GM23338 (cell line): ENCODE results near the gene EHD2. TPM values are rescaled to one million over a fixed set of nuclear protein-coding genes. Genes with fewer than 3 reads are reported as not detected.

Source experiments
- ATAC-seq: fragments of 200-7000 bp; cut with Tn5 transposase; 3 replicates; pipeline ENCODE4 v1.9.1; 2020
- DNase-seq: peaks from one replicate; pipeline ENCODE4 v3.0.0-alpha.2; 2015; ENCODE audit warnings: low spot score
- H2AFZ ChIP-seq: fragments of 200-600 bp; sonication (generic); 2 replicates; pipeline ENCODE4 v1.8.0; 2016; ENCODE audit warnings: antibody characterized with exemption, mild to moderate bottlenecking, moderate library complexity
- H3F3A ChIP-seq: fragments of 200-600 bp; sonication (generic); replicated peaks from 2 replicates; pipeline ENCODE4 v1.8.0; 2017; ENCODE audit warnings: antibody characterized with exemption, mixed run types, low read depth
- H3K27ac ChIP-seq: fragments of 200-600 bp; sonication (generic); 2 replicates; pipeline ENCODE4 v1.6.1; 2016; ENCODE audit warnings: low read depth
- H3K27me3 ChIP-seq: fragments of 200-600 bp; sonication (generic); 2 replicates; pipeline ENCODE4 v1.8.0; 2016; ENCODE audit warnings: mild to moderate bottlenecking, mixed run types, moderate library complexity; ENCODE audit not compliant: insufficient read depth
- H3K36me3 ChIP-seq: fragments of 200-600 bp; sonication (generic); 2 replicates; pipeline ENCODE4 v1.8.0; 2016; ENCODE audit warnings: mild to moderate bottlenecking; ENCODE audit not compliant: insufficient read depth
- H3K4me1 ChIP-seq: fragments of 200-600 bp; sonication (generic); 2 replicates; pipeline ENCODE4 v1.8.0; 2016; ENCODE audit warnings: mild to moderate bottlenecking, moderate library complexity; ENCODE audit not compliant: insufficient read depth
- H3K4me2 ChIP-seq: fragments of 200-600 bp; sonication (generic); 2 replicates; pipeline ENCODE4 v1.7.1; 2017; ENCODE audit warnings: mixed run types
- H3K4me3 ChIP-seq: fragments of 200-600 bp; sonication (generic); 2 replicates; pipeline ENCODE4 v1.6.1; 2016; ENCODE audit warnings: mixed run types
- H3K79me2 ChIP-seq: fragments of 200-600 bp; sonication (generic); replicated peaks from 2 replicates; pipeline ENCODE4 v1.8.0; 2017; ENCODE audit warnings: mild to moderate bottlenecking; ENCODE audit not compliant: insufficient read depth
- H3K9me2 ChIP-seq: fragments of 200-600 bp; sonication (generic); 2 replicates; pipeline ENCODE4 v1.8.0; 2017; ENCODE audit not compliant: insufficient read depth
- H4K20me1 ChIP-seq: fragments of 200-600 bp; sonication (generic); replicated peaks from 2 replicates; pipeline ENCODE4 v1.8.0; 2017; ENCODE audit warnings: mild to moderate bottlenecking; ENCODE audit not compliant: insufficient read depth
- H3K27ac Mint-ChIP-seq: 2 replicates; pipeline ENCODE4 v1.8.0; 2020; ENCODE audit warnings: inconsistent platforms, mild to moderate bottlenecking, moderate library complexity, mixed read lengths
- H3K27me3 Mint-ChIP-seq: 3 replicates; pipeline ENCODE4 v1.8.0; 2022; ENCODE audit warnings: low read depth, mild to moderate bottlenecking, moderate library complexity, mixed read lengths, inconsistent platforms; ENCODE audit not compliant: insufficient read depth, poor library complexity
- H3K36me3 Mint-ChIP-seq: 3 replicates; pipeline ENCODE4 v1.8.0; 2021; ENCODE audit warnings: low read depth, mild to moderate bottlenecking, inconsistent platforms, moderate library complexity, mixed read lengths
- H3K4me1 Mint-ChIP-seq: 3 replicates; pipeline ENCODE4 v1.8.0; 2020; ENCODE audit warnings: mild to moderate bottlenecking, inconsistent platforms, mixed read lengths
- H3K4me3 Mint-ChIP-seq: 3 replicates; pipeline ENCODE4 v1.8.0; 2021; ENCODE audit warnings: moderate library complexity, mild to moderate bottlenecking, inconsistent platforms, mixed read lengths
- H3K9me3 Mint-ChIP-seq: 3 replicates; pipeline ENCODE4 v1.8.0; 2020; ENCODE audit warnings: moderate library complexity, mild to moderate bottlenecking, inconsistent platforms, mixed read lengths
- CREB1 ChIP-seq: fragments of 250-450 bp; sonication (Bioruptor Pico); IDR thresholded peaks from 2 replicates; pipeline ENCODE4 v1.5.0; 2020; ENCODE audit warnings: low read depth, mild to moderate bottlenecking, moderate library complexity
- ETS1 ChIP-seq: IDR thresholded peaks from 2 replicates; pipeline ENCODE4 v1.6.1; 2016; ENCODE audit warnings: antibody characterized with exemption
- EZH2phosphoT487 ChIP-seq: fragments of 200-600 bp; sonication (generic); IDR thresholded peaks from one replicate; pipeline ENCODE4 v1.8.1; 2018; ENCODE audit warnings: antibody characterized with exemption; ENCODE audit not compliant: unreplicated experiment
- JUNB ChIP-seq: IDR thresholded peaks from one replicate; pipeline ENCODE4 v1.6.1; 2016; ENCODE audit warnings: antibody characterized with exemption; ENCODE audit not compliant: unreplicated experiment
- POLR2AphosphoS5 ChIP-seq: IDR thresholded peaks from 2 replicates; pipeline ENCODE4 v1.6.1; 2016; ENCODE audit warnings: antibody characterized with exemption, low read depth
- REST ChIP-seq: IDR thresholded peaks from one replicate; pipeline ENCODE4 v1.6.1; 2018; ENCODE audit warnings: antibody characterized with exemption; ENCODE audit not compliant: unreplicated experiment
- STAT1 ChIP-seq: IDR thresholded peaks from one replicate; pipeline ENCODE4 v1.6.1; 2016; ENCODE audit warnings: antibody characterized with exemption; ENCODE audit not compliant: unreplicated experiment
- ZNF114 ChIP-seq: fragments of 250-450 bp; sonication (Bioruptor Pico); IDR thresholded peaks from 2 replicates; pipeline ENCODE4 v1.5.0; 2020; ENCODE audit warnings: mild to moderate bottlenecking, moderate library complexity
- ZNF331 ChIP-seq: fragments of 250-450 bp; sonication (Bioruptor Pico); IDR thresholded peaks from 2 replicates; pipeline ENCODE4 v1.5.0; 2020; ENCODE audit warnings: low read depth, mild to moderate bottlenecking, moderate library complexity
- ZNF462 ChIP-seq: fragments of 250-450 bp; sonication (Bioruptor Pico); IDR thresholded peaks from 2 replicates; pipeline ENCODE4 v1.5.0; 2020; ENCODE audit warnings: mild to moderate bottlenecking, moderate library complexity
- polyA plus RNA-seq: library from polyadenylated mRNA; unstranded; fragments of >200 nt; fragmentation: Nextera tagmentation; extraction: Ambion mirVana; gene quantifications from 2 replicates; pipeline ENCODE4 v1.2.1, GENCODE V29; 2016
- total RNA-seq: library from RNA; depleted of rRNA; stranded (reverse); fragments of >200 nt; shearing (Covaris generic); gene quantifications from 2 replicates; pipeline ENCODE4 v1.2.3, GENCODE V29; 2014

The EHD2 gene
- total and polyA plus RNA-seq, 2 experiments from 2014 or later: 6.6 to 10.8 TPM

GRCh38 chr19:47735131-47735530, 21.9 kb downstream of the EHD2 start (continued):
- no peak for TF ChIP-seq REST

GRCh38 chr19:47740866-47741519, 27.8 kb downstream of the EHD2 start:
- H3K4me3 Mint-ChIP-seq: no peak overlapping the region
- no peak overlapping the region for H3K27ac ChIP-seq
- H3K4me2 ChIP-seq: no peak overlapping the region
- no peaks in the 10 kb centered on the region for H3K27me3 ChIP-seq
- no peak overlapping the region for H2AFZ ChIP-seq
- peaks cover 19% of the 10 kb centered on the region for H3F3A ChIP-seq
- H3K9me2 ChIP-seq: peaks cover 5% of the 10 kb centered on the region; the same call in 1 of the 2 replicates
- H3K79me2 ChIP-seq: peaks cover 2% of the 10 kb centered on the region
- peaks cover 5% of the 10 kb centered on the region; the same call in 1 of the 3 replicates for H3K4me1 Mint-ChIP-seq
- H3K36me3 ChIP-seq: no peaks in the 10 kb centered on the region
- H3K36me3 Mint-ChIP-seq: no peaks in the 10 kb centered on the region; the same call in 2 of the 3 replicates
- no peak overlapping the region for H3K27ac Mint-ChIP-seq
- H3K4me1 ChIP-seq: peaks cover 5% of the 10 kb centered on the region; the same call in 1 of the 2 replicates
- H3K9me3 Mint-ChIP-seq: no peaks in the 10 kb centered on the region
- no peak overlapping the region for H3K4me3 ChIP-seq
- H4K20me1 ChIP-seq: no peaks in the 10 kb centered on the region
- ATAC-seq (no peak), DNase-seq (no peak)
- H3K27me3 Mint-ChIP-seq: peaks cover 15% of the 10 kb centered on the region
- TF ChIP-seq ZNF462 (no peak), REST (no peak), EZH2phosphoT487 (no peak), ETS1 (no peak), STAT1 (no peak), CREB1 (CRISPR knock-in tag) (no peak), ZNF114 (CRISPR knock-in tag) (no peak), ZNF331 (CRISPR knock-in tag) (no peak), JUNB (no peak), POLR2AphosphoS5 (no peak)
